GM19438 (cell line): ENCODE results near the gene SMOC2.
"Not testable (repeated sequence)": the region's sequence is repeated elsewhere in the genome, so short reads cannot be mapped to it uniquely, and the experiment has no call there.

Source experiments
- ATAC-seq: cut with Tn5 transposase; IDR thresholded peaks from one replicate; pipeline ENCODE4 v1.9.1; 2021; ENCODE audit warnings: low read depth; ENCODE audit not compliant: unreplicated experiment

Gene SMOC2

GRCh38 chr6:168671028-168671862, 230.3 kb downstream of the SMOC2 start:
- no peak for ATAC-seq

- no peak for ATAC-seq
These were observed 231.0 kb downstream of the SMOC2 start for GRCh38 chr6:168671863-168672546.

- ATAC-seq = no peak
These were observed 233.6 kb downstream of the SMOC2 start for GRCh38 chr6:168674595-168674994.

GRCh38 chr6:168675375-168675774, 234.4 kb downstream of the SMOC2 start:
- ATAC-seq = no peak

- no peak for ATAC-seq
These were observed 235.1 kb downstream of the SMOC2 start for GRCh38 chr6:168675933-168676551.

GRCh38 chr6:168676552-168677322, 235.8 kb downstream of the SMOC2 start:
- ATAC-seq = no peak

- not testable (repeated sequence) for ATAC-seq
These were observed 236.4 kb downstream of the SMOC2 start for GRCh38 chr6:168677323-168677781.

GRCh38 chr6:168678077-168678476, 237.1 kb downstream of the SMOC2 start:
- no peak for ATAC-seq

- no peak for ATAC-seq
These were observed 237.6 kb downstream of the SMOC2 start for GRCh38 chr6:168678588-168678987.

GRCh38 chr6:168681748-168682147, 240.8 kb downstream of the SMOC2 start:
- ATAC-seq = no peak

GRCh38 chr6:168683621-168684020, 242.6 kb downstream of the SMOC2 start:
- ATAC-seq = no peak

- ATAC-seq = no peak
These were observed 243.5 kb downstream of the SMOC2 start for GRCh38 chr6:168684471-168684870.

- ATAC-seq = no peak
These were observed 243.9 kb downstream of the SMOC2 start for GRCh38 chr6:168684906-168685305.

- no peak for ATAC-seq
These were observed 245.2 kb downstream of the SMOC2 start for GRCh38 chr6:168686029-168686738.

- ATAC-seq = no peak
These were observed 246.1 kb downstream of the SMOC2 start for GRCh38 chr6:168686831-168687730.

- ATAC-seq = no peak
These were observed 249.3 kb downstream of the SMOC2 start for GRCh38 chr6:168690271-168690670.

GRCh38 chr6:168691774-168692173, 250.8 kb downstream of the SMOC2 start:
- ATAC-seq = no peak

GRCh38 chr6:168692193-168692914, 251.4 kb downstream of the SMOC2 start:
- ATAC-seq = no peak
